HG02884 (cell line): ENCODE results near the gene RMDN3.

Experiments
- ATAC-seq: cut with Tn5 transposase; IDR thresholded peaks from one replicate; pipeline ENCODE4 v1.9.1; 2021; ENCODE audit warnings: mild to moderate bottlenecking, moderate library complexity; ENCODE audit not compliant: unreplicated experiment

RMDN3 gene

GRCh38 chr15:40695469-40695890, 59.6 kb downstream of the RMDN3 start:
- peak; percentile 31 for ATAC-seq

GRCh38 chr15:40694688-40695468, 60.2 kb downstream of the RMDN3 start, which contains the start of gene RAD51:
Gene RAD51 (plus strand): TSS chr15:40695174. CDS start chr15:40698759, 3,585 bp downstream.
- ATAC-seq, result peak; percentile 84

DNA sequence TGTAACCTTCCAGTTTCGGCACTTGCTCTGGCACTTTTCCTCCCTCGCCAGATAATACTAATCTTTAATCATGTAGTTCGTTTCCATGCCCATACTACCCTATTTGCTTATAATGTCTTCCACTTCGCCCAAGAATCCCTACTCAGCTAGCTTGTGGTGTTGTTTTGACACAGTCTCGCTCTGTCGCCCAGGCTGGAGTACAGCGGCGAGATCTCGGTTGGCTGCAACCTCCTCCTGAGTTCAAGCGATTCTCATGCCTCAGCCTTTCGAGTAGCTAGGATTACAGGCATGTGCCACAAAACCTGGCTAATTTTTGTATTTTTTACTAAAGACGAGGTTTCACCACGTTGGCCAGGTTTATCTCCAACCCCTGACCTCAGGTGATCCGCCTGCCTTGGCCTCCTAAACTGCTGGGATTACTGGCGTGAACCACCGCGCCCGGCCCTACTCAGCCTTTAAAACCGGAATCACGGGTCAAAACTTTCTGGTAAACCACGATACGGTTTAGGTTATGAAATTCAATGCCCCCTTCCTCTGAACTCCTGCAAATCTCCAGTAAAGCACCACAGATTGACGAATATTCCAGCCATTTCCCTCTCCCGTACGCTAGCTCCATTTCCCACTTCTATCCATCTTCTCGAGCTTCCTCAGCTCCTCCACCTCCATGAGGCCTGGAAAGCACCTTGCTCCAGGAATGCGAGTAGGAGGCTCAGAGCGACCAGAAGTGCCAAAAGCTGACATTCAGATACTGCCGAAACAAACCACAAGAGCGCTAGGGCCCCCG, 61.0 kb downstream of the RMDN3 start:
- no peak for ATAC-seq

- ATAC-seq, result no peak
Measured at GRCh38 chr15:40691737-40692136, 63.3 kb downstream of the RMDN3 start.

- no peak for ATAC-seq
Measured at GRCh38 chr15:40688932-40689799, 65.9 kb downstream of the RMDN3 start.
